HepG2 (cell line): ENCODE measurements around the gene FAM89B. TPM values are rescaled to one million over a fixed set of nuclear protein-coding genes. Genes with fewer than 3 reads are reported as not detected.
A peak's percentile ranks its signal among the peaks of the same experiment; 100 is the strongest.

Experiments
- ATAC-seq: fragments of 200-7000 bp; cut with Tn5 transposase; 3 replicates; pipeline ENCODE4 v1.9.1; 2020; ENCODE audit warnings: mild to moderate bottlenecking, moderate library complexity
- BruUV-seq: library from RNA; stranded (reverse); fragments of 400-500 nt; replicated peaks from 2 replicates; lab custom pipeline; 2021; lab: Mats Ljungman, UMichigan
- CTCF ChIA-PET: fragments of 300-600 bp; formaldehyde crosslinking; extraction: SDS; loops from one replicate; lab custom pipeline; 2021; ENCODE audit warnings: low total read pairs, inconsistent platforms, low intra/inter-chr PET ratio; lab: Yijun Ruan, JAX
- POLR2A ChIA-PET: fragments of 350-600 bp; sonication (Branson Sonifier 250); formaldehyde crosslinking; loops from one replicate; lab custom pipeline; 2020; ENCODE audit warnings: antibody characterized with exemption, inconsistent platforms; lab: Yijun Ruan, JAX
- DNase-seq: peaks from one replicate; pipeline ENCODE4 v3.0.0-alpha.2; 2015; ENCODE audit warnings: low spot score
- FAIRE-seq: peaks from 3 replicates; lab custom pipeline; 2011; peaks lifted over from hg19 to GRCh38; lab: Jason Lieb, UNC
- H2AFZ ChIP-seq: one replicate; pipeline ENCODE4 v1.6.1; 2011; ENCODE audit warnings: low read length, inconsistent platforms
- H3K27ac ChIP-seq: fragments of 300-600 bp; 3 replicates; pipeline ENCODE4 v1.8.0; 2011; ENCODE audit warnings: mixed run types, mild to moderate bottlenecking, mixed read lengths, low read length, inconsistent platforms; ENCODE audit not compliant: insufficient read depth; ENCODE audit errors: extremely low read length
- H3K27me3 ChIP-seq, 2 experiments: fragments of 200-600 bp in 1 of 2; 2 replicates in 1 of 2; 3 replicates in 1 of 2; pipeline versions ENCODE4 v1.6.0 to v1.8.0; 2011; ENCODE audit warnings: low read length in 2 of 2, mild to moderate bottlenecking in 2 of 2, moderate library complexity in 2 of 2, inconsistent platforms in 1 of 2; ENCODE audit not compliant: insufficient read depth in 2 of 2, control insufficient read depth in 1 of 2
- H3K36me3 ChIP-seq, 2 experiments: fragments of 200-600 bp in 1 of 2; replicated peaks in 1 of 2; 2 replicates in 1 of 2; 3 replicates in 1 of 2; pipeline versions ENCODE4 v1.5.1 to v1.8.0; 2011; ENCODE audit warnings: low read length in 2 of 2, inconsistent platforms in 1 of 2; ENCODE audit not compliant: insufficient read depth in 2 of 2, control insufficient read depth in 1 of 2
- H3K4me1 ChIP-seq: 2 replicates; pipeline ENCODE4 v1.5.1; 2012; ENCODE audit warnings: low read length, inconsistent platforms; ENCODE audit not compliant: insufficient read depth
- H3K4me2 ChIP-seq: 2 replicates; pipeline ENCODE4 v1.6.0; 2011; ENCODE audit warnings: low read depth, low read length, inconsistent platforms
- H3K4me3 ChIP-seq, 3 experiments: fragments of 200-600 bp in 1 of 3; sonication (generic), shearing (Covaris generic) in 1 of 3; replicated peaks in 1 of 3; 2 replicates each; pipeline ENCODE4 v1.5.1; 2011 to 2016; ENCODE audit warnings: low read length in 3 of 3, inconsistent platforms in 2 of 3, low read depth in 2 of 3, mild to moderate bottlenecking in 2 of 3, control low read depth in 1 of 3, mixed read lengths in 1 of 3; ENCODE audit not compliant: insufficient read depth in 1 of 3
- H3K79me2 ChIP-seq: one replicate; pipeline ENCODE4 v1.6.1; 2011; ENCODE audit warnings: low read length, inconsistent platforms; ENCODE audit not compliant: insufficient read depth
- H3K9ac ChIP-seq: 2 replicates; pipeline ENCODE4 v1.6.0; 2011; ENCODE audit warnings: mild to moderate bottlenecking, low read depth, low read length, inconsistent platforms; ENCODE audit not compliant: insufficient read depth
- H3K9me3 ChIP-seq: 2 replicates; pipeline ENCODE4 v1.5.1; 2012; ENCODE audit warnings: mild to moderate bottlenecking, low read length
- H4K20me1 ChIP-seq: 2 replicates; pipeline ENCODE4 v1.6.0; 2011; ENCODE audit warnings: inconsistent platforms, mild to moderate bottlenecking, low read length, moderate library complexity; ENCODE audit not compliant: insufficient read depth
- HES4 ChIP-seq: sonication (generic); formaldehyde crosslinking; IDR thresholded peaks from 2 replicates; pipeline ENCODE4 v1.9.0; 2021; ENCODE audit warnings: mild to moderate bottlenecking, missing genetic modification reagents, borderline replicate concordance
- HNF4A ChIP-seq: sonication (generic); formaldehyde crosslinking; IDR thresholded peaks from 2 replicates; pipeline ENCODE4 v1.4.0; 2020; ENCODE audit warnings: missing genetic modification reagents
- NFE2L2 ChIP-seq: fragments of 150-350 bp; IDR thresholded peaks from 2 replicates; pipeline ENCODE4 v1.6.1; 2014; ENCODE audit warnings: low read length
- NONO ChIP-seq, 2 experiments: fragments of 450-650 bp in 1 of 2; sonication (generic) in 1 of 2; formaldehyde crosslinking in 1 of 2; IDR thresholded peaks in 1 of 2; conservative IDR thresholded peaks in 1 of 2; 2 replicates each; pipeline versions ENCODE4 v1.6.1 to v1.8.0; 2017 to 2022; ENCODE audit warnings: mild to moderate bottlenecking in 1 of 2, missing genetic modification reagents in 1 of 2, moderate library complexity in 1 of 2
- NPAS2 ChIP-seq: sonication (generic); formaldehyde crosslinking; IDR thresholded peaks from 2 replicates; pipeline ENCODE4 v1.8.0; 2022; ENCODE audit warnings: mild to moderate bottlenecking, missing genetic modification reagents, borderline replicate concordance
- POLR2G ChIP-seq: fragments of 200-400 bp; formaldehyde crosslinking; IDR thresholded peaks from 2 replicates; pipeline ENCODE4 v1.6.1; 2018; ENCODE audit warnings: mild to moderate bottlenecking, low read depth, low read length, moderate library complexity
- RFXANK ChIP-seq: IDR thresholded peaks from 2 replicates; pipeline ENCODE4 v1.6.1; 2016
- ZFP36 ChIP-seq: fragments of 150-350 bp; IDR thresholded peaks from 2 replicates; pipeline ENCODE4 v1.6.1; 2018; ENCODE audit warnings: borderline replicate concordance, low read length, low read depth; ENCODE audit not compliant: partially characterized antibody
- ZNF326 ChIP-seq: sonication (generic); formaldehyde crosslinking; IDR thresholded peaks from 2 replicates; pipeline ENCODE4 v1.4.0; 2020; ENCODE audit warnings: missing genetic modification reagents, borderline replicate concordance
- ZNF672 ChIP-seq: sonication (generic); formaldehyde crosslinking; IDR thresholded peaks from 2 replicates; pipeline ENCODE4 v1.8.1; 2022; ENCODE audit warnings: missing genetic modification reagents
- WGBS: methylation state at CpG from one replicate; pipeline ENCODE4 v1.1.6; 2017; ENCODE audit warnings: low lambda C conversion rate; 5-methylcytosine and 5-hydroxymethylcytosine counted together
- in situ Hi-C: cut with HindIII; loops from 2 replicates; pipeline ENCODE4 v1.10.0; 2017; ENCODE audit warnings: low pct_unique_long_range_greater_than_20kb; ENCODE audit not compliant: extremely low pct_ligation_motif_present
- intact Hi-C: fragments of 100-400 bp; cut with micrococcal nuclease; formaldehyde crosslinking; loops from one replicate; pipeline ENCODE4 v1.10.0; 2022; ENCODE audit not compliant: unreplicated experiment
- polyA plus RNA-seq, 8 experiments: library from polyadenylated mRNA; depleted of rRNA in 3 of 8; stranded (reverse) in 7 of 8; unstranded in 1 of 8; fragments of >200 nt; fragmentation: Illumina TruSeq in 4 of 8; extraction: Trizol in 4 of 8; gene quantifications; 2 replicates each; pipeline versions ENCODE4 v1.2.1 to v1.2.3, GENCODE V29; 2011 to 2016; ENCODE audit warnings: low read depth in 4 of 8, missing spikeins in 1 of 8, mixed read lengths in 1 of 8; ENCODE audit not compliant: insufficient read depth in 1 of 8
- total RNA-seq, 5 experiments: library from RNA; depleted of rRNA; stranded (reverse); fragments of >200 nt; fragmentation: Illumina TruSeq; extraction: Trizol; gene quantifications; 2 replicates each; pipeline ENCODE4 v1.2.3, GENCODE V29; 2016; ENCODE audit warnings: low read depth in 1 of 5
- TF ChIP-seq, protein P1 (sequence below): sonication (generic); formaldehyde crosslinking; IDR thresholded peaks from 2 replicates; pipeline ENCODE4 v1.5.0; 2020; ENCODE audit warnings: mild to moderate bottlenecking, low read depth, missing genetic modification reagents, borderline replicate concordance
- TF ChIP-seq, protein P2 (sequence below): sonication (generic); formaldehyde crosslinking; IDR thresholded peaks from 2 replicates; pipeline ENCODE4 v1.8.0; 2022; ENCODE audit warnings: missing genetic modification reagents, mild to moderate bottlenecking, borderline replicate concordance
- TF ChIP-seq, protein P3 (sequence below): sonication (generic); formaldehyde crosslinking; IDR thresholded peaks from 2 replicates; pipeline ENCODE4 v1.5.1; 2020; ENCODE audit warnings: mild to moderate bottlenecking, missing genetic modification reagents, moderate library complexity
- TF ChIP-seq, protein P4 (sequence below): sonication (generic); formaldehyde crosslinking; IDR thresholded peaks from 2 replicates; pipeline ENCODE4 v1.4.0; 2020; ENCODE audit warnings: missing genetic modification reagents

FAM89B gene
- total and polyA plus RNA-seq, 2 of the 13 experiments (the other 11 are each of a cell fraction or from before 2014, with no cell fraction given), result 5.7 to 8.0 TPM

DNA sequence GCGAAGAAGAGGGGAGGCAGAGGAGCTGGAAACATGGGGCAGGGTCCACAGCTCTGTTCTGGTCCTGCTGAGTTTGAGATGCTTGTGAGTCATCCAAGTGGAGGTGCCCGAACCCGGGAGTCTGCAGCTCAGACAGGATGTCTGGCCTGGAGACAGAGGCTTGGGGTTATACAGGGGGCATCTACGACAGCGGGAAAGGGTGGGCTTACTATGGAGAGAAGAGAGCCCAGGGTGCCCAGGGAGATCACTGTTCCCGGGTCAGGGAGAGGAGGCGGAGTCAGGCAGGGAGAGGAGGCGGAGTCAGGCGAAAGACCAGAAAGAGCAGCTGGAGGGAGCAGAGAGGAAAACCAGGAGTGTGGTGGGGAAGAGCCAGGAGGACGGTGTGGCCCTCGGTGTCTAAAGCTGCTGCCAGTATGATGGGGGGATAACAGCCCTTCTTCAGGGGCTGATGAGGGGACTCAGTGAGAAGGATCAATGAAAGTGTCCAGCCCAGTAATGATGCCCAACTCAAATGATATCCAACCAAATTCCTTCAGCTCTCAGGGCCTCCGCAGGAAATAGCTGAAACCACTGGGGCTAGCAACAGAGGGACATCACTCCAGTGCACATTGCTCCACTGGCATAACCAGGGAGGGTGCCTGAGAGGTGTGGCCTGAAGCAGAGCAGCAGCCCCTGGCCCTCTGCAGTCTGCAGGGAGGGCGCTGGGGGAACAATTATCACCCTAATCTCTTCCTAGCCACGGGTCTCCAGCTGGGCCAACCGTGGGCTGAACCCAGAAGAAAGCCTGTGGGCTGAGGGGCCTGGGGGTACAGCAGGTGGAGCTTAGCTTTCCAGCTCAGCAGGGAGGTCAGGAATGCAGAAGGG lies 11.6 kb upstream of the FAM89B start:
- Histone ChIP-seq H3K4me2 (peak overlapping the region; percentile 97), H3K27ac (no peak overlapping the region), H3K27me3 (no peaks in the 10 kb centered on the region), H2AFZ (no peak overlapping the region), H3K79me2 (peaks cover 8% of the 10 kb centered on the region), H3K9me3 (no peaks in the 10 kb centered on the region), H3K4me3 (peak overlapping the region in 2 of 3 experiments; percentile 9 to 59; a peak in 1 of 6 replicates), H3K9ac (no peak overlapping the region), H4K20me1 (no peaks in the 10 kb centered on the region), H3K36me3 (no peaks in the 10 kb centered on the region), H3K4me1 (peaks cover 63% of the 10 kb centered on the region)
- no TSS peak for BruUV-seq
- ATAC-seq (peak; percentile 37), FAIRE-seq (no peak), DNase-seq (no peak)
- in situ Hi-C loops (no loop called here), intact Hi-C loops (loop anchor here (2.0 kb wide), 1 partner anchor 20 kb away; no protein-coding TSS in a partner anchor)
- ChIA-PET POLR2A (interaction anchor here (0.6 to 3.4 kb wide), 12 partner anchors 9 to 138 kb away, joined by 3 to 34 read pairs (median 7); partner anchors contain the start of genes EHBP1L1, FAM89B, MALAT1 and NEAT1), CTCF (no interaction called here)
- WGBS, result 2% methylated on average over 11 of the region's 15 CpGs
- TF ChIP-seq NPAS2 (CRISPR knock-in tag) (no peak), RFXANK (no peak), ZFP36 (no peak), HES4 (no peak), NONO (IDR thresholded peaks at IDR 0.05) (no peak), NONO (CRISPR knock-in tag; conservative IDR thresholded peaks at IDR 0.05) (peak; percentile 63; the same call in 1 of the 2 replicates), ZNF672 (CRISPR knock-in tag) (no peak), NFE2L2 (no peak), HNF4A (no peak), POLR2G (no peak), ZNF326 (CRISPR knock-in tag) (0 out of 2 replicates have a peak, but pooled peaks have one; percentile 28)
- TF ChIP-seq, protein P1, sequence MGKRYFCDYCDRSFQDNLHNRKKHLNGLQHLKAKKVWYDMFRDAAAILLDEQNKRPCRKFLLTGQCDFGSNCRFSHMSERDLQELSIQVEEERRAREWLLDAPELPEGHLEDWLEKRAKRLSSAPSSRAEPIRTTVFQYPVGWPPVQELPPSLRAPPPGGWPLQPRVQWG (CRISPR knock-in tag), result no peak
- TF ChIP-seq, protein P2, sequence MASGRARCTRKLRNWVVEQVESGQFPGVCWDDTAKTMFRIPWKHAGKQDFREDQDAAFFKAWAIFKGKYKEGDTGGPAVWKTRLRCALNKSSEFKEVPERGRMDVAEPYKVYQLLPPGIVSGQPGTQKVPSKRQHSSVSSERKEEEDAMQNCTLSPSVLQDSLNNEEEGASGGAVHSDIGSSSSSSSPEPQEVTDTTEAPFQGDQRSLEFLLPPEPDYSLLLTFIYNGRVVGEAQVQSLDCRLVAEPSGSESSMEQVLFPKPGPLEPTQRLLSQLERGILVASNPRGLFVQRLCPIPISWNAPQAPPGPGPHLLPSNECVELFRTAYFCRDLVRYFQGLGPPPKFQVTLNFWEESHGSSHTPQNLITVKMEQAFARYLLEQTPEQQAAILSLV (CRISPR knock-in tag), result 0 out of 2 replicates have a peak, but pooled peaks have one; percentile 29
- TF ChIP-seq, protein P3, sequence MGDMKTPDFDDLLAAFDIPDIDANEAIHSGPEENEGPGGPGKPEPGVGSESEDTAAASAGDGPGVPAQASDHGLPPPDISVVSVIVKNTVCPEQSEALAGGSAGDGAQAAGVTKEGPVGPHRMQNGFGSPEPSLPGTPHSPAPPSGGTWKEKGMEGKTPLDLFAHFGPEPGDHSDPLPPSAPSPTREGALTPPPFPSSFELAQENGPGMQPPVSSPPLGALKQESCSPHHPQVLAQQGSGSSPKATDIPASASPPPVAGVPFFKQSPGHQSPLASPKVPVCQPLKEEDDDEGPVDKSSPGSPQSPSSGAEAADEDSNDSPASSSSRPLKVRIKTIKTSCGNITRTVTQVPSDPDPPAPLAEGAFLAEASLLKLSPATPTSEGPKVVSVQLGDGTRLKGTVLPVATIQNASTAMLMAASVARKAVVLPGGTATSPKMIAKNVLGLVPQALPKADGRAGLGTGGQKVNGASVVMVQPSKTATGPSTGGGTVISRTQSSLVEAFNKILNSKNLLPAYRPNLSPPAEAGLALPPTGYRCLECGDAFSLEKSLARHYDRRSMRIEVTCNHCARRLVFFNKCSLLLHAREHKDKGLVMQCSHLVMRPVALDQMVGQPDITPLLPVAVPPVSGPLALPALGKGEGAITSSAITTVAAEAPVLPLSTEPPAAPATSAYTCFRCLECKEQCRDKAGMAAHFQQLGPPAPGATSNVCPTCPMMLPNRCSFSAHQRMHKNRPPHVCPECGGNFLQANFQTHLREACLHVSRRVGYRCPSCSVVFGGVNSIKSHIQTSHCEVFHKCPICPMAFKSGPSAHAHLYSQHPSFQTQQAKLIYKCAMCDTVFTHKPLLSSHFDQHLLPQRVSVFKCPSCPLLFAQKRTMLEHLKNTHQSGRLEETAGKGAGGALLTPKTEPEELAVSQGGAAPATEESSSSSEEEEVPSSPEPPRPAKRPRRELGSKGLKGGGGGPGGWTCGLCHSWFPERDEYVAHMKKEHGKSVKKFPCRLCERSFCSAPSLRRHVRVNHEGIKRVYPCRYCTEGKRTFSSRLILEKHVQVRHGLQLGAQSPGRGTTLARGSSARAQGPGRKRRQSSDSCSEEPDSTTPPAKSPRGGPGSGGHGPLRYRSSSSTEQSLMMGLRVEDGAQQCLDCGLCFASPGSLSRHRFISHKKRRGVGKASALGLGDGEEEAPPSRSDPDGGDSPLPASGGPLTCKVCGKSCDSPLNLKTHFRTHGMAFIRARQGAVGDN, result peak; percentile 38
- TF ChIP-seq, protein P4, sequence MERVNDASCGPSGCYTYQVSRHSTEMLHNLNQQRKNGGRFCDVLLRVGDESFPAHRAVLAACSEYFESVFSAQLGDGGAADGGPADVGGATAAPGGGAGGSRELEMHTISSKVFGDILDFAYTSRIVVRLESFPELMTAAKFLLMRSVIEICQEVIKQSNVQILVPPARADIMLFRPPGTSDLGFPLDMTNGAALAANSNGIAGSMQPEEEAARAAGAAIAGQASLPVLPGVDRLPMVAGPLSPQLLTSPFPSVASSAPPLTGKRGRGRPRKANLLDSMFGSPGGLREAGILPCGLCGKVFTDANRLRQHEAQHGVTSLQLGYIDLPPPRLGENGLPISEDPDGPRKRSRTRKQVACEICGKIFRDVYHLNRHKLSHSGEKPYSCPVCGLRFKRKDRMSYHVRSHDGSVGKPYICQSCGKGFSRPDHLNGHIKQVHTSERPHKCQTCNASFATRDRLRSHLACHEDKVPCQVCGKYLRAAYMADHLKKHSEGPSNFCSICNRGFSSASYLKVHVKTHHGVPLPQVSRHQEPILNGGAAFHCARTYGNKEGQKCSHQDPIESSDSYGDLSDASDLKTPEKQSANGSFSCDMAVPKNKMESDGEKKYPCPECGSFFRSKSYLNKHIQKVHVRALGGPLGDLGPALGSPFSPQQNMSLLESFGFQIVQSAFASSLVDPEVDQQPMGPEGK (CRISPR knock-in tag), result no peak
